Fibroblast of the conjunctiva (primary cell): ENCODE results near the gene ACTN1.

Source experiments
- DNase-seq: peaks from one replicate; pipeline ENCODE4 v3.0.0-alpha.2; 2010; ENCODE audit warnings: low read depth

The ACTN1 gene

GRCh38 chr14:68824517-68825347 lies 154.4 kb downstream of the ACTN1 start:
- peak; percentile 55 for DNase-seq

GRCh38 chr14:68824207-68824516 lies 154.9 kb downstream of the ACTN1 start:
- DNase-seq = no peak
